Forelimb muscle (tissue), 1 donor: ENCODE measurements around the gene ACOX3. TPM values are rescaled to one million over a fixed set of nuclear protein-coding genes. Genes with fewer than 3 reads are reported as not detected.
A peak's percentile ranks its signal among the peaks of the same experiment; 100 is the strongest.
"Not testable (repeated sequence)": the region's sequence is repeated elsewhere in the genome, so short reads cannot be mapped to it uniquely, and the experiment has no call there.

Experiments
- DNase-seq: peaks from one replicate; pipeline ENCODE4 v3.0.0-alpha.2; 2013; ENCODE audit warnings: low read depth
- polyA plus RNA-seq: library from polyadenylated mRNA; unstranded; fragments of 120-200 nt; gene quantifications from one replicate; pipeline ENCODE4 v1.2.1, GENCODE V29; 2013; ENCODE audit not compliant: insufficient read length

ACOX3 gene
- polyA plus RNA-seq, 1 donor, result 11.7 TPM

DNA sequence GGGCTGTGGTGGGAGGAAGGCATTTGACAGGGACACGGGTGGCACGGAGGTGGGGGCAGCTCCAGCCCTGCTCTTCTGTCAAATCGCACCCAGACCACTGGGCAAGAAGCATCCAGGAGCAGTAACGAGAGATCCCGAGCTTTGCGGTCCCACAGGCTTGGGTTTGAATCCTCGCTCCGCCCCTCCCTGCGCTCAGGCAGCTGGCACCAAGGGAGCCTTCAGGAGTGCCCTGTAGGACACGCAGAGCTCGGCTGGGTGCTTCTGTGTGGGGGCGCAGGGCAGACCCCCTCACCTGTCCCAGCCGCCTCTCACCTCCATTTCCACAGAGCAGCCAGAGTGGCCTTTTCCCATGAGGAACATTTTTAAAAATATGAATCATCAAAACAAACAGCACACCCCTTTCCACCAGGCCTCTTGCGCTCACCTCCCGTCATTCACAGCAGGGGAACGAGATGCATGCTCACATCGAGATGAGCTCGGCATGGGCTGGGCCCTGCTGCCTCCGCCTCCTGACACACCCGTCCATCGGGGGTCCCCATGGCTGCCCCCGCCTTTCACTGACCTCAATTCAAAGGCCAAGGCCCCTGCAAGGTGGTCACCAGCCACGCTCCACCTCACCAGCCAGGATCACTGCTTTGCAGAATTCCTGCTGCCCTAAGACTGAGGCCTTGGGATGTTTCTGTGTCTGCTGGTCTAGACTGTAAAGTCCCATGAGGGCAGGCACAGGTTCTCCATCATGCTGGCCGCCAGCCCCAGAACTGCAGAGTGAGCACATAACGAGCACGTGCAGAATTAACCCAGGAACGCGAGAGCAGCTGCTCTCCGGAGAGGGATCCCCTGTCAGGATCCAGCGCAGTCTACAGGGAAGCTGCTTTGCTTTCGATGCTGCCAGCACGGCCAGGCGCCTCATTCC lies 52.7 kb downstream of the ACOX3 start:
- no peak for DNase-seq

DNA sequence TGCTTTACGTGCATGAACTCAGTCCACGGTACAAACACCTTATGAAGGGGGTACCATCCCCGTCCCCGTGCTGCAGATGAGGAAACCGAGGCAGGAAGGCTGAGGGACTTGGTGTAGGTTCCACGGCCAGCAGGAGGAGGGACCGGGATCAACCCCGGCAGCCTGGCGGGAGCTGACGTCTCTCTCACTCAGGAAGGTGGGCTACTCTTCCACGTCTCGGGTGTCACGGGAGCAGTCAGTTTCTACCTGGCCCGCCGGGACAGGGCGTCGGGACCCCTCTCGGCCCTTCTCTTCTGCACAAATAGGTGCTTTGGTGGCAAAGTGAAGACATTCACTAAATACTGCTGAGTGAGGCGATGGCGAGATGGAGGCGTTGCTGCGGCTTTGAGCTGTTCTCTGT lies 53.3 kb downstream of the ACOX3 start:
- no peak for DNase-seq

DNA sequence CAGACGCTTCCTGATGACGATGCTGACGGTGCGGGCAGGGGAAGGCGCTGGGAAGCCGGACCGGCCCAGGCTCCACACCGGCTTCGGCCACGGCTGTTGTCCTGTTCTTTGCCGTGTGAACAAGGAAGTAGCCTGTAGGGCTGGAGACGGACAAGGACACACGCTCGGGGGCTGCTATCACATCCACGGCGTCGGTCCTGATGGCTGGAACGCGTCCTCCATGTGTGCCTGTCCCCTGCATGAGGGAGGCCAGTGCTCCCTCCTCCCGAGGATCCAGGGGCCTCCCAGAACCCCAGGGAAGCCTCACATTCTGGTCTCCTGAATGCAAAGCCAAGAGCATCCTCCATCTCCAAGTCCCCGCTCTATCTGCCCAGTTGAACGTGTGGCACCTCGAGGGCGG lies 53.8 kb downstream of the ACOX3 start:
- no peak for DNase-seq

DNA sequence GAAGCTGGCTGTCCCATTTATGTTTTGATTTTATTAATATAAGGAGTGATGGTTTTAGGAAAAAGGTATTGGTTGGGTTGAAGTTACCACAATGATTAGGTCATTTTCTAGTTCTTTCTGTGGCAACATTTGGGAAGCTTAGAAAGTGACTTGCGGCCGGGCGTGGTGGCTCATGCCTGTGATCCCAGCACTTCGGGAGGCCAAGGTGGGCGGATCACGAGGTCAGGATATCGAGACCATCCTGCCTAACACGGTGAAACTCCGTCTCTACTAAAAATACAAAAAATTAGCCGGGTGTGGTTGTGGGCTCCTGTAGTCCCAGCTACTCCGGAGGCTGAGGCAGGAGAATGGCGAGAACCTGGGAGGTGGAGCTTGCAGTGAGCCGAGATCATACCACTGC lies 54.4 kb downstream of the ACOX3 start:
- not testable (repeated sequence) for DNase-seq

DNA sequence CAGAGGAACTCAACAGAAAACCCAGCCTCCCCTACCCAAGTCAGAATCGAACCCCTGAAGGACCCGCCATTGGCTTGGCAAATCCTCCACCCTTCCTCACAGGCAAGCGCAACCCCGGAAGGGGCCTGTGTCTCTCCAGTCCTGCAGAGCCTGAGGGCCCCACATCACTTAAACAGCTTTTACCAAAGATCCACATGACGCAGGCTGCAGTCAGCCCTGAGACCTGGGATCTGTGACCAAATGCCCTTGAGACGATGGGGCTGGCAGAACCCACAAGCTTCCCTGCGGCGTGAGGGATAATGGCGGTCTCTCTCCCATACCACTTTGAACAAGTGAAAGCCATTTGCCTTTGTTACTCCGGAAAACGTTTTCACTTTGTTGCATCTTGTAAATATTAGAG lies 54.9 kb downstream of the ACOX3 start:
- no peak for DNase-seq

DNA sequence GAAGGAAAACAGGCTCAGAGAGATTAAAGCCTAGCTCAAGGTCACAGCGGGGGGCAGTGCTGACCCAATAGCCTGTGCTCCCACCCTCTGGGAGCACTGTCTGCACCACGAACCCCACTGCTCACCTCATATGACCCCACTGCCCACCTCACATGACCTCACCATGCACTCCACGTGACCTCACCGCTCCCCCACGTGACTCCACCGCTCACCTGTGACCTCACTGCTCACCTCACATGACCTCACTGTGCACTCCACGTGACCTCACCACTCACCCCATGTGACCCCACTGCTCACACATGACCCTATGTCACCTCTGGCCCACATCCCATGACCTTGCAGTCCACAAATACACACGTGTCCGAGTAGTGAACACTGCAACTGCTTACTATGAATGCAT lies 55.4 kb downstream of the ACOX3 start:
- no peak for DNase-seq

DNA sequence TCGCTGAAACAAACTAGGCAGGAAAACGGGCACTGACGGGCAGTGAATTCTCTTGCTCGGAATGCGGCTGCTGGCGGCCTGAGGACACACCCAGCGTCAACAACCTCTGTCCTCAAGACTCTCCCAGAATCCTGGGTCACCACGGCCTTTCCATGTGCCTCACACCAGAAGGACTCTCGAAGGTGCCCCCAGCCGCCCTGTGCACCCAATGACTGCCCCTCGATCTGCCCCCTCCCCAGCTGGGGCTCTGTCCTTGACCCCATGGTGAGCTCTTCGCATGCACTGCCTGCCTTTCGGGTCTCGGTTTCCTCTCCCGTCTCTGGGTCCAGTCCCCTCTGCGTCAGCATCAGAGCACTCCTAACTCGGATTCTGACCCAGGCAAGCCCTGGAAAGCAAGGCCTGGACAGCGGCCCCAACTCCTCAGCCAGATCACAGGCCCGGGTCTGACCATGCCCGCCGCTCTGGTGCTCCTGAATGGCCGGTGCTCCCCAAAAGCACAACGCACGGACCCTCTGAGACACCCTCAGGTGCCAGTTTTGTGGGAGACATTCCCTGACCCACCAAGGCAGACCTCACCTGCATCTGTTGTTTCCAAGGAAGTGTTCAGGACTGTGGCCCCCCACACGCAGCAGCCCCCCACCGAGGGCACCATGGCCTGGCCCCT lies 56.0 kb downstream of the ACOX3 start:
- no peak for DNase-seq

DNA sequence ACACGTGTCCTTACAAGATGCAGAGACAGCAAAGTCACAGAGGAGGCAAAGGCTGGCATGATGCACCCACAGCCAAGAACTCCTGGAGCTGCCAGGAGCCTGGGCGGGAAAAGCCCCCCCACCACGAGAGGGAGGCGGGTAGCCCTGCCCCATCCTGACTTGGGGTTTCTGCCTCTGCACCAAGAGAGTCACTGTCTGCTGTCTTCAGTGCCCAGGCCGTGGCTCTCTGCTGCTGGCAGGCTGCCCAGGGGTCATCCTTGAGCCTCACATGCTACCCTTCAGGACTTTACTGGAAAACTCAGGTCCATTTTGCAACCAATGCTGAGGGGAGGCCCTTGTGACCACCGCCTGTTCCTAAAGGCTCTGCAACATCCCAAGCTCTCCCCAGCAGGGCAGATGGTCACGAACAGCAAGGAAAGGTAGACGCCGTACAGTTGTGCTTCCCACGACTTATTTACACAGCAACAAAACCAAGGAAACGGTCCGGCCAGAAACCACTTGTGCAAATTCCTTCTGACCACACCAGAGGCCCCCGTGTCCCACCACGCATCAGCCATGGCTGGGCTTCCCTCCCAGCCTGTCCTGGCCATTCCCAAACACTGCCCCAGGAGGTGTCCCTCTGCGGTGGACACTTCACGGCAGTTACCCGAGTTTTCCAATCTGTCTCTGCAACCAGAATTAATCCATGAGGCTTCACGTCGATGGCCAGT lies 56.9 kb downstream of the ACOX3 start:
- peak; percentile 55 for DNase-seq

DNA sequence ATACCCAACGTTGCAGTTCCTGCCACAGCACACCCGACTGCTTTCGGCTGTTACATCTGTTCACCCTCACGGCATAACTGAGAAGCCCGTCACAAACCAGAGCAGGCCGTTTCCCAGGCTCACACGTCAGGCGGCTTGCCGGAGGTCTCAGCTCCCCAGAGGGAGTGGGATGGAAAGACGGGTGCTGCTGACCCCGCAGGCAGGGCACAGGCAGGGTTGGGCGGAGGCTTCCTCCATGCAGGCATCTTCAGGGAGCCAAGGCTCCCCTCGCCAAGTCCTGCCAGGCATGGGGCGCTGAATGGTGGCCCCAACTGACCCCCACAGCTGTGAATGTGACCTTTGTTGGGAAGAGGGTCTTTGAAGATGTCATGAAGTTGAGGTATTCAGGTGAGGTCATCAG lies 57.5 kb downstream of the ACOX3 start:
- DNase-seq, result no peak

DNA sequence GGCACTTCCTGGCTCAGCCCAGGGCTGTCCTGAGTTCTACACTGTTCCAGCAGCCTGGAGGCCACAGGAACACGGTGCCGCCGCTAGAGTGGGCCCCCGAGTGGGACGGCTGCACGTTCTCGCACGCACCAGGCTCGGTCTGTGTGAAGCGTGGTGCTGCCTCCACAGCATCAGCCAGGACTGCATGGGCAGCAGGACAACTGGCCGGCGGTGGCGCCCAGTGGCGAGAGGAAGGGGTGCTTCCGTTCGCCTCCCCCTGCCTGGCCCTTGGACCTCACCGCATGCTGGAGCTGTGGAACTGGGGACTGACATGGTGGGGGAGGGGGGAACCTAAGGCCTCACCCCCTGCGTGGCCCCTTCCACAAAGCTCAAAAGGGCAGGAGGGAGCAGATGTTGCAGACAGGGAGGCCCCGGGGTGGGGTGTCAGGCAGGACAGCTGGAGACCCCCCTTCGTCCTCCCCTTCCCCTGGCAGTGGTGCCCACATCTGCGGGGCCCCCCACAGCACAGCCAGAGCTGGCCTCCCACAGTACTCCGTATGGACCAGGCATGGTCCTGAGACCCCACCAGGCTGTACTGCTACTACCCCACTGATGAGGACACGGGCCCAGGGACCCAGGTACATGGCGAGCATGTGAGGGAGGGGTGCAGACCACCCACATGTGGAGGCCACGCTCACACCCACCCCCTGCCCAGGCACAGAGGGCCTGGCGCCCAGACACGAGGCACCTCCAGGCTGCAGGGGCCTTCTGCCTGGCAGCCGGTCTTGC lies 58.5 kb downstream of the ACOX3 start:
- DNase-seq, result no peak

DNA sequence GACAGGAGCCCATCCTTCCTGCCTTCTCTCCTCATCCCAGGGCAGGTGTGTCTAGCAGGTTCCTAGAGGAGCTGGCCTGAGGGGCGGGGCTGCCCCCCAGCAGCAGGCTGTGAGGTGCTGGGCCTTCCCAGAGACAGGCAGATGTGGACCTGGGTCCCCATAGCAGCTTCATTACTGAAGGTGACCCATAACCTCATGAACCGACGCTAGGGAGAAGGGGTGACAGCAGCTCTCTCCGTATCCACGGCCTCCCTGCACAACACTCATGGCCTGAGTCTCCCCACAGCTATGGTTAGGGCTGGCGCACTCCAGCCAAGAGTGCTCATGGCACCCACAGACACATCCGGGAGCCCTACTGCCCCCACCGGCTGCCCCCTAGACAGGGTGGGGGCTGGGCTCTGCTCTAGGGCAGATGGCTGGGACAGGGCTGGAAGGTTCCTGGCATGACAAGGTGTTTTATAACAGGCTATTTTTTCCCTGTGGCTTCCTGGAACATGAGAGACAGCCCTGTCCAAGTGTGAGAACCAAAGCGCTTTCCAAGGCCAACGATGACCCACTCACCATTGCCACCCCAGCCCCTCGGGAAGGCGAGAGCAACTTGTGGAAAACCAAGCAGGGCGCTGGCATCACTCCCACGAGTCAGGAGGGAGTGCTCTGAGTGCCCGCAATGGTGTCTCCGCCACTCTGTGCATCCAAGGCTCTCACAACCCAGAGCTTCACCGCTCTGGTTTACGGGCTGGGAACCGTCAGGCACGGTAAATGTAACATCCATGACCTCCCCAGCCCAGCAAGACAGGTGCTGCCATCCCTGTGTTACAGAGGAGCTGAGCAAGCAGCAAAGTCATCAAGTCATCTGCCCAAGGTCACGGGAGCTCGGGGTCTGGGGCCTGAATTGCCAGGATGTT lies 59.8 kb downstream of the ACOX3 start:
- no peak for DNase-seq

DNA sequence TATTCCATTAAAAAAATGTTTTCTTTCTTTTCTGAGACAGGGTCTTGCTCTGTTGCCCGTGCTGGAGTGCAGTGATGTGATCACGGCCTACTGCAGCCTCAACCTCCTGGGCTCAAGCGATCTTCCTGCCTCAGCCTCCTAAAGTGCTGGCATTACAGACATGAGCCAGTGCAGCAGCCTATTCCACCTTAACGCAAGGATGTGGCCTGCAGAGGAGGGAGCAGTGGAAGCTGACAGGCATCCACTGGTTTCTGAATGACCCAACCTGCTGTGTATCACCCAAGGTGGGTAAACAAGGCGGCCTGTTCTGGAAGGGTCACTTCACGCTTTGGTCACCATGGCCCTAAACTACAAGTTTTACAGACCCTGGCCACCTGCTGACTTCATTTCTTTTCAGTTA lies 60.8 kb downstream of the ACOX3 start:
- no peak for DNase-seq

DNA sequence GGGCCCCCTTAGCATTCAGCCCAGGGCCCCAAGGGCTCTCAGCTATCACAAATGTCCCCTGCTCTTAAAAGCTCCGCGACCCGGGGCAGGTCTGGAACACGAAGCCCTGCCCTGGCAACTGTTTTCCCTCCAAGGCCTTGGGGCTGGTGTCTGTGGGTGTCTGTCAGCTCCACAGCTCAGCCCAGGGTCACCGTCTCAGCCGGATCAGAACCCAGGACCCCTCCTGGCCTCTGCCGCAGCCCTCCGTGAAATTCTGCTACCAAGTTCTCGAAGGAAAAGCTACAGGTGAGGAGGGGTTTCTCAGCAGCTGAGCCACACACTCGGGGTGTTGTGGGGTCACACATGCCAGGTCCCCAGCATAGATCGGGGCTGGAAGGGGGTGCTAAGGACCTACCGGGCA lies 61.2 kb downstream of the ACOX3 start:
- DNase-seq, result no peak

DNA sequence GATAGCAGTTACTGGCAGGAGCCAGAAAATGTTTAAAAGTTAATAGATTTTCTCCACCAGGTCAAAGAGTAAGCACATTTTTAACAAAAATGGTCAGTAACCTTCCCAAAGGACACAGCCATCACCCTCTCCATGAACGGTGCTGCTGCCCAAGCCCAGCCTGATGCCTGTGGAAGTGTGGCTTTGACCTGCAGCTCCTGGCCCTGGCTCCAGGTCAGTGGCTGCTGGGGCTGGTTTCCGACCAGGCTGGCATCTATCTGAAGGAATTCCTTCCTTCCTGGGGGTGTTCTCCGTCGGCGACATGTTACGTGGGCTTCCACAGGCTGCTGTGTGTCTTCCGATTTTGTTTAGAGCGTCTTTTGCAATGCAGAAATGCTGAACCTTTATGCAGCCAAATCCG lies 61.7 kb downstream of the ACOX3 start:
- no peak for DNase-seq

DNA sequence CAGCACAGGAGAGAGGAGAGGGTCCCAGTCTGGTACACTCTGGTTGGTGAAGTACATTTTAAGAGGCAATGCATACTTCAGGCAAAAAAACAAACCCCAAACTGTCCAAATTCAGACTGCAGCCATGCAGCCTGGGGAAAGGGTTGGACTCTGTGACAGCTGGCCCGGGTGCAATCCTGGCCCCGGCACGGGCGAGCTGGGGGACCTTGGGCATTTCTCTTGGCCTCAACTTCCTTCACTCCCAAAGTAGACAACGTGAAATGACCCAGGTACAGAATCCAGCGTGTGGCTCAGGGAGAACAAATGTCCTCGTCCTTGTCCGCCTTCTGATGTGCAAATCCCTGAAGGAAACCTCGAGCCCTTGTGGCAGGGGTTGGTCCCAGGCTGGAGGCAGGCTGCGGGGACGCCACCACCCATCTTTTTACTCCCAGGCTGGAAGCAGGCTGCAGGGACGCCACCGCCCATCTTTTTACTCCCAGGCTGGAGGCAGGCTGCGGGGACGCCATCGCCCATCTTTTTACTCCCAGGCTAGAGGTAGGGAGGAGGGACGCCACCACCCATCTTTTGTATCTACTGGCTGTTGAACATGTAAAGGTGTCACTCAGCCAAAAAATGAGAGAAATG lies 62.3 kb downstream of the ACOX3 start:
- no peak for DNase-seq

DNA sequence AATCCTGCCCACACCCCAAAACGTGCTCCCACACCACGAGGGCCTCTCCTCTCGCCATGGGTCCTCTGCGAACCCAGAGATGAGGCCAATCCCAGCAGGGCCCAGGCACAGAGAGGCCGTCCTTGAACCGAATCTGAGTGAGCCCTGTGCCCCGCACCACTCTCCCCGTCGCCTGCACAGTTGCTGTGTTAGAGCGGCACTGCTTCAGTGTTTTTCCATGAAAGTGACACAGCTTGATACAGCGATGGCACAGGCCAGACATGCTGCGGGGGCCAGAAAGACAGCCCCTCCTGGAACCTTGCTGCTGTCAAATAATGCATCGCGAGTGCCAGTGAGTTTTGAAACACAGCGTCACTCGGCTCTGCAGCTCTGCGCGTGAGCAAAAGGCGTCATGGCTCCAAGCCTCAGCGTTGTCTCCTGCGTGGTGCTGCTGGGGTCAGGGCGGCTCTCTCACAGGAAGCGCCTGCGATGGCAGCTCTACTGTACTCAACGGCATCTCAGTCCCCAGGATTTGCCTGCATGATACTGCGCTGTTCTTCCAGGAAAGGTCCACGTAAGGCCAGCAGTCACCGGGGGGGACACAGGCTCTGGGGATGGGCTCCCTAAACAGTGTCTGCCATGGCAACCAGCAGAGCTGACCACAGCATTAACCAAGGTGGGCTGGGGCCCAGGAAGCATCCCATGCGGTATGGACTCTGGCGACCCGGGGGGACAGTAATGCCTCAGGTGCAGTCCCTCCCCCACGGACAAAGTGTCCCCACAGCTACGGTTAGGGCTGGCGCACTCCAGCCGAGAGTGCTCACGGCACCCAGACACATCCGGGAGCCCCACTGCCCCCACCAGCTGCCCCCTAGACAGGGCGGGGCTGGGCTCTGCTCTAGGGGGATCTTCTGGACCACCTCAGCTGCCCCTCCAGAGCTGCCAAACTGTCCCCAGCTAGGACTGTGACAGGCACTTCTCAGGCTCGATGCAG lies 63.1 kb downstream of the ACOX3 start:
- no peak for DNase-seq

DNA sequence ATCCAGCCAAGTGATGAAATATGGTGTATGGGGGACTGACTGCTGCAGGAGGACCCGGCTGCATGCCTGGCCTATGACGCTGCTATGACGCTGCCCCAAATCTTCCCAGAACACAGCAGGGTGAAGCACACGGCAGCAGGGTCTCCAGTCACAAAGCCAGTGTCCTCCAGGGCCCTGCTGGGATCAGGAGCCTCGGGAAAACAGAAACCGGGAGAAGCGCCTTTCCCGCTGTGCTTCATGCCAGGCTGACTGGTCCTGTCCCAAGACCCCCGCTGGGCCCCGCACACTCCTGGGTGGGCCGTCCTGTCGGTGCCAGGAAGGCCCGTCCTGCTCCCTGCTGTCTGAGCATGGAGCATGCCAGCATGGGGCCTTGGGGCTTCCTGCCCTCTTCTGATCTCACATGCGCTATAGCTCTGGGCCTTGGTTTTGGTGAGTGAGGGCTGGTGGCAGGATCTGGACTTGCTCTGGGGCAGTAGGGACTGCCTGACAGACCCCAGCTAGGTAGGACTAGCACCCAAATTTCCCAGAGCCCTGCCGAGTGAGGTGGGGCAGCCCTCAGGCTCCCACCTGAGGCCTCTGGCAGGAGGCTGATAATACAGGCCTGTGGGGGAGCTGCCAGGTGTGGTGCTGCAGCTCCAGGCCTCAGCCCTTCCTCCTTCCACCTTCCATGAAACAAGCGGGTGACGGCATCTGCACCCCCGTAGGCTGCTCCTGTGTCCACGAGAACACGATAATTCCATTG lies 64.0 kb downstream of the ACOX3 start:
- no peak for DNase-seq
